Measurements from ENCODE around the gene VASP. TPM values are rescaled to one million over a fixed set of nuclear protein-coding genes. Genes with fewer than 3 reads are reported as not detected.

The VASP gene
- total and polyA plus RNA-seq, 9 of the 15 experiments (the other 6 are each of a cell fraction or from before 2014, with no cell fraction given), result 16.7 to 261 (median 112) TPM

- TF ChIP-seq ZNF449 (CRISPR knock-in tag; IDR thresholded peaks at IDR 0.05), result no peak
- peak; percentile 71 for TF ChIP-seq PHF8 (IDR thresholded peaks at IDR 0.05; ENCODE audit: borderline replicate concordance, low read length)
- TF ChIP-seq ZNF324 (CRISPR knock-in tag; IDR thresholded peaks at IDR 0.05), result no peak
- TF ChIP-seq POLR2A (conservative IDR thresholded peaks at IDR 0.05), result peak; percentile 77
- TF ChIP-seq FIP1L1 (IDR thresholded peaks at IDR 0.05; ENCODE audit: low read depth, low read length, poor library complexity, severe bottlenecking), result no peak
- TF ChIP-seq NFRKB (IDR thresholded peaks at IDR 0.05; ENCODE audit: low read depth), result peak; percentile 70; the same call in 1 of the 2 replicates
- no peak for TF ChIP-seq BRCA1 (IDR thresholded peaks at IDR 0.05)
- no peak for TF ChIP-seq BRCA1 (CRISPR knock-in tag; IDR thresholded peaks at IDR 0.05)
- no peak for TF ChIP-seq RBM25 (IDR thresholded peaks at IDR 0.05; ENCODE audit: low read depth, low read length, severe bottlenecking)
- TF ChIP-seq ZNF655 (CRISPR knock-in tag; IDR thresholded peaks at IDR 0.05), result no peak
- no peak for TF ChIP-seq MCM7 (IDR thresholded peaks at IDR 0.05)
- TF ChIP-seq HDAC3 (IDR thresholded peaks at IDR 0.05; ENCODE audit: borderline replicate concordance, partially characterized antibody), result no peak
- TF ChIP-seq HIVEP1 (CRISPR knock-in tag; IDR thresholded peaks at IDR 0.05), result no peak
- TF ChIP-seq ZC3H8 (IDR thresholded peaks at IDR 0.05), result no peak
- TF ChIP-seq GABPA (tag; conservative IDR thresholded peaks at IDR 0.05; ENCODE audit: low read depth), result peak; percentile 47
- TF ChIP-seq MEF2A (IDR thresholded peaks at IDR 0.05; ENCODE audit: control insufficient read depth, low read depth, low read length), result peak; percentile 28; the same call in 1 of the 2 replicates
- peak; percentile 95 for TF ChIP-seq PKNOX1 (IDR thresholded peaks at IDR 0.05)
- TF ChIP-seq NFATC3 (IDR thresholded peaks at IDR 0.05), result no peak
- no peak for TF ChIP-seq NCOA6 (IDR thresholded peaks at IDR 0.05)
- peak; percentile 28; the same call in 1 of the 2 replicates for TF ChIP-seq MYC (IDR thresholded peaks at IDR 0.05; ENCODE audit: low read depth, low read length)
- TF ChIP-seq MYC (CRISPR knock-in tag; IDR thresholded peaks at IDR 0.05; ENCODE audit: borderline replicate concordance, low read depth), result 0 out of 2 replicates have a peak, but pooled peaks have one; percentile 32
- TF ChIP-seq E2F6 (IDR thresholded peaks at IDR 0.05; ENCODE audit: borderline replicate concordance in 1 of 2, extremely low read depth in 1 of 2, insufficient read depth in 1 of 2, insufficient read length in 1 of 2, low read depth in 1 of 2, low read length in 1 of 2, poor library complexity in 1 of 2, severe bottlenecking in 1 of 2), result peak in 1 of 2 experiments; percentile 10
- TF ChIP-seq U2AF2 (optimal IDR thresholded peaks at IDR 0.05; ENCODE audit: low read depth, low read length), result no peak
- TF ChIP-seq HEY1 (CRISPR knock-in tag; IDR thresholded peaks at IDR 0.05; ENCODE audit: borderline replicate concordance), result peak; percentile 19; the same call in 1 of the 2 replicates
- TF ChIP-seq ERF (CRISPR knock-in tag; IDR thresholded peaks at IDR 0.05), result no peak
These were observed 14.4 kb upstream of the VASP start (continued) for GRCh38 chr19:45492627-45493470.

Measured in K562 (cell line).